Chondrocyte (in vitro differentiated cells): ENCODE data around the gene FABP2. TPM values are rescaled to one million over a fixed set of nuclear protein-coding genes. Genes with fewer than 3 reads are reported as not detected.
"Not testable (repeated sequence)": the region's sequence is repeated elsewhere in the genome, so short reads cannot be mapped to it uniquely, and the experiment has no call there.

ENCODE experiments used
- DNase-seq: peaks from one replicate; pipeline ENCODE4 v3.0.0; 2021; ENCODE audit warnings: mixed read lengths, low spot score
- H3K27ac Mint-ChIP-seq: one replicate; pipeline ENCODE4 v1.8.0; 2021; ENCODE audit warnings: mild to moderate bottlenecking, moderate library complexity, mixed read lengths; ENCODE audit not compliant: unreplicated experiment
- H3K27me3 Mint-ChIP-seq: 2 replicates; pipeline ENCODE4 v1.8.0; 2021; ENCODE audit warnings: low read depth, mixed read lengths
- H3K36me3 Mint-ChIP-seq: 2 replicates; pipeline ENCODE4 v1.8.0; 2021; ENCODE audit warnings: low read depth, mixed read lengths
- H3K4me1 Mint-ChIP-seq: 2 replicates; pipeline ENCODE4 v1.8.0; 2021; ENCODE audit warnings: low read depth, mild to moderate bottlenecking, mixed read lengths
- H3K4me3 Mint-ChIP-seq: one replicate; pipeline ENCODE4 v1.8.0; 2021; ENCODE audit warnings: mild to moderate bottlenecking, moderate library complexity, mixed read lengths; ENCODE audit not compliant: unreplicated experiment
- H3K9me3 Mint-ChIP-seq: 2 replicates; pipeline ENCODE4 v1.8.0; 2021; ENCODE audit warnings: low read depth, mixed read lengths
- total RNA-seq: library from RNA; stranded (reverse); gene quantifications from 3 replicates; pipeline ENCODE4 v1.2.1, GENCODE V29; 2021
- TF ChIP-seq, protein P1 (sequence below): fragments of 200-600 bp; sonication (generic); IDR thresholded peaks from 2 replicates; pipeline ENCODE4 v1.5.0; 2021; ENCODE audit warnings: antibody characterized with exemption, mild to moderate bottlenecking, moderate library complexity

Gene FABP2
- total RNA-seq, 1 donor from 2014 or later, result not detected

DNA sequence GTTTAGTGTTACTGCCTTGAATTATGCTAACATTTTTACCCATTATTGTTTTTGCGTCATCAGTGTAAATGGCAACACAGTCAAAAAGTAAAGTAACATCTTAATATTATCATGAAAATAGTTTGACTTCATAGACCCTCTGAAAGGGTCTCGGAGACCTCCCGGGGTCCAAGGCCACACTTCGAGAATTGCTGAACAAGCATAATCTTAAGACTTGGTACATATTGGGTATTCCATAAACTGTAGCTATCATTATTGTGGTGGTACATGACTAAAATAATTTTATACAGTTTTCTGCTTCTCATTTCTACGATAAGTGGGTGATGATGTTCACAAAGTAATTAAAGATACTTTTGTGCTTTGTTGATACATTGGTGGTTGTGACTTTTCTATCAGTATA lies 32.6 kb downstream of the FABP2 start:
- Mint-ChIP-seq H3K4me1 (peaks cover 21% of the 10 kb centered on the region), H3K36me3 (peaks cover 1% of the 10 kb centered on the region), H3K27me3 (no peaks in the 10 kb centered on the region), H3K4me3 (no peak overlapping the region), H3K9me3 (no peaks in the 10 kb centered on the region), H3K27ac (no peak overlapping the region)
- no peak for DNase-seq
- TF ChIP-seq, protein P1, sequence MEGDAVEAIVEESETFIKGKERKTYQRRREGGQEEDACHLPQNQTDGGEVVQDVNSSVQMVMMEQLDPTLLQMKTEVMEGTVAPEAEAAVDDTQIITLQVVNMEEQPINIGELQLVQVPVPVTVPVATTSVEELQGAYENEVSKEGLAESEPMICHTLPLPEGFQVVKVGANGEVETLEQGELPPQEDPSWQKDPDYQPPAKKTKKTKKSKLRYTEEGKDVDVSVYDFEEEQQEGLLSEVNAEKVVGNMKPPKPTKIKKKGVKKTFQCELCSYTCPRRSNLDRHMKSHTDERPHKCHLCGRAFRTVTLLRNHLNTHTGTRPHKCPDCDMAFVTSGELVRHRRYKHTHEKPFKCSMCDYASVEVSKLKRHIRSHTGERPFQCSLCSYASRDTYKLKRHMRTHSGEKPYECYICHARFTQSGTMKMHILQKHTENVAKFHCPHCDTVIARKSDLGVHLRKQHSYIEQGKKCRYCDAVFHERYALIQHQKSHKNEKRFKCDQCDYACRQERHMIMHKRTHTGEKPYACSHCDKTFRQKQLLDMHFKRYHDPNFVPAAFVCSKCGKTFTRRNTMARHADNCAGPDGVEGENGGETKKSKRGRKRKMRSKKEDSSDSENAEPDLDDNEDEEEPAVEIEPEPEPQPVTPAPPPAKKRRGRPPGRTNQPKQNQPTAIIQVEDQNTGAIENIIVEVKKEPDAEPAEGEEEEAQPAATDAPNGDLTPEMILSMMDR, result no peak

DNA sequence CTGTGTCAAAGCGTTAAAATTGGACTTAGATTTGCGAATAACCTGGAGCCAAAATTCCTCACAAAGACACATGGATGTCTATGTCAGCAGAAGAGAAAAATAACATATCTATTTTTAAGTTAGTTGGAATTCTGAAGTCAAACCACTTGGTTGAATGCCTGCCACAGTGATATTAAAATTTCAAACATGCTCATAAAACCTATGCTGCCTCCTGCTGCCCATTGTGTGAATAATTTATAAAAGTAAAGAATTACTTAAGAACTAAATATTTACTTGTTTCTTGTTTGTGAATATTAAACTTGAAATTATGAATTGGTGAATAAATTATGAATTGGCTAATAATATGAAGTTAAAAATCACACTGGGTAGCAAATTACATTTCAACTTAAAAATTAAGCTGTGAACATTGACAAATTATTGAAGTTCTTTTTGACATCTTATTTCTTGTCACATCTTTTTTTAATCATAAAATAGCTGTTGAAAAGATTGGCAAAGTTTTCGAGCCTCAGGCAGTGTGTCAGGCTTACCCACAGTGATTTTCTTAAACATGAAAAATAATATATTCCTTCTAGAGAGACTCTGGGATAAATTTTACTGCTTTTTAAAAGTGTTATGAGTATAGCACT lies 35.4 kb downstream of the FABP2 start:
- Mint-ChIP-seq H3K27me3 (no peaks in the 10 kb centered on the region), H3K9me3 (no peaks in the 10 kb centered on the region), H3K27ac (peak overlapping the region; percentile 55), H3K4me3 (no peak overlapping the region), H3K4me1 (peaks cover 26% of the 10 kb centered on the region), H3K36me3 (no peaks in the 10 kb centered on the region)
- no peak for DNase-seq
- TF ChIP-seq, protein P1, result peak; percentile 95

DNA sequence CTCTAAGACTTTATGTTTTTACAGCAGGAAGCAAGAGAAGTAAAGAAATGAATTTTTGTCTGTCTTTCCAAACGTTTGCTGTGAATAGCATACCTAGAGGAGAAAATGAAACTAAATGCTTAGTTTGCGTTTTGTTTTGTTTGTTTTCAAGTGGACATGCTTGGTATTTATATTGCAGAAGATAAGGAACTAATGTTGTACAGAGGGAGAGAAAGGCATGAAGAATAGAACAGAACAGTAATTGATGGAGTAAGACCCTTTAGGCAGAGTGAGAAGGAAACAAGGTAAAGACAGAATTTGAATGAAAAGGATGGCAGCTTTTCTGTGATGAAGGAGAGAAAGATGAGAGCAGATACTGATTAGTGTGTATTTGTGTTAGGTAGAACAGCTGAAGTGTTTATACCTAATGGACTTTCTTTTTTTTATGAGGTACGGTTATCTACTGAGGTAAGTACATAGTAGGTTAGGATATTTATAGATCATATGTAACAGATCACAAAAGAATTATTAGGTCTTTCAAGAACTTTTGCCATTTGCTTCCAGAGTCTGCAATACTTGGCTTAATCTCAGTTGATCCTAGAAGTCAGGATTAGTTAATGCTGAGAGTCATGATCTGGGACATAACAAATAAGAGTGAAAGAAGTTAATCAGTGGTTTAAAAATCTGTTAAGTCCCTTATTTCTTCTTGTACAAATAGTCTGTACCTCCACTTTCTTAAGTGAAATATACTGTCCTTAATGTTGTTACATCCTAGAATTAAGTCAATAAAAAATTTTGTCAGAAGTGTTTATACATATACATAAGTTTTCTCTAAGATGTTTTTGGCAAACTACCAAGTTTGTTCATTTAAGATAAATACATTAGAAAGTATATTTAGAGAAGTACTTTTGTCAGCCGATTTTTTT lies 36.8 kb downstream of the FABP2 start:
- no peaks in the 10 kb centered on the region for H3K27me3 Mint-ChIP-seq
- H3K27ac Mint-ChIP-seq, result peak overlapping the region; percentile 67

DNA sequence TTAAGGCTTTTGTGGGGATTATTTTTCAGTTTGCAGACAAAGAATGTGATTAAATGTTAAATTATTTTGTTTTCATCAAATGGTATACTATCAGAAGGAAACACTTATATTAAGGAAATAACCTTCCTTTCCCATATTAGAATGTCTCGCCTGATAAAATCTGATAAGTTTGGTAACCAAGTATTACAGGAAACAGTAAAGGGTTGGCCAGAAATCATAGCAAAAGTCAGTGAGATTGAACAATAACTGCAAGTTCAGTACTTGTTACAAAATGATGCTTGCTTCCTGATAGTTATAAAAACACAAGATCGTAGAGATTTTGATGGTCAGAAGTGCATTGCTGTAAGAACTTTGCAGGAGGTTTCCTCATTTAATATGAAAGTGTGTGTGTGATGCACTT lies 40.5 kb downstream of the FABP2 start:
- no peak overlapping the region for H3K27ac Mint-ChIP-seq
- peaks cover 4% of the 10 kb centered on the region for H3K36me3 Mint-ChIP-seq
- TF ChIP-seq, protein P1, result no peak
- H3K4me1 Mint-ChIP-seq, result peaks cover 24% of the 10 kb centered on the region
- H3K9me3 Mint-ChIP-seq, result no peaks in the 10 kb centered on the region
- no peak for DNase-seq
- no peak overlapping the region for H3K4me3 Mint-ChIP-seq
- H3K27me3 Mint-ChIP-seq, result no peaks in the 10 kb centered on the region

More for the DNA sequence above, 36.8 kb downstream of the FABP2 start:
- Mint-ChIP-seq H3K36me3 (peaks cover under 1% of the 10 kb centered on the region), H3K4me1 (peaks cover 26% of the 10 kb centered on the region), H3K9me3 (no peaks in the 10 kb centered on the region), H3K4me3 (peak overlapping the region; percentile 50)
- TF ChIP-seq, protein P1, result no peak
- no peak for DNase-seq

DNA sequence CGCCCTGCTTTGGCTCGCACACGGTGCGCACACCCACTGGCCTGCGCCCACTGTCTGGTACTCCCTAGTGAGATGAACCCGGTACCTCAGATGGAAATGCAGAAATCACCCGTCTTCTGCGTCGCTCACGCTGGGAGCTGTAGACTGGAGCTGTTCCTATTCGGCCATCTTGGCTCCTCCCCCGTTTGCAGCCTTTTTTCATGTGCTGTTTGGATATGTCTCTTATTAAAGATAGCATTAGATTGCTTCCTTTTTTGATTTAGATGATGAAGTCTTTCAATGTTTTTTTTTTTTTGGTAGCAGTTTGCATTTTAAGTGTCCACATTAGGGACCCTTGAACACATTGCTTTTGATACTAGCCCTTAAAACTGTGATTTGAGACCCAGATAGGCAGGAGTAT lies 42.0 kb downstream of the FABP2 start:
- H3K27me3 Mint-ChIP-seq, H3K36me3 Mint-ChIP-seq, DNase-seq, H3K27ac Mint-ChIP-seq, H3K9me3 Mint-ChIP-seq: not testable (repeated sequence)
- Mint-ChIP-seq H3K4me3 (peak overlapping the region; percentile 21), H3K4me1 (peaks cover 11% of the 10 kb centered on the region)

DNA sequence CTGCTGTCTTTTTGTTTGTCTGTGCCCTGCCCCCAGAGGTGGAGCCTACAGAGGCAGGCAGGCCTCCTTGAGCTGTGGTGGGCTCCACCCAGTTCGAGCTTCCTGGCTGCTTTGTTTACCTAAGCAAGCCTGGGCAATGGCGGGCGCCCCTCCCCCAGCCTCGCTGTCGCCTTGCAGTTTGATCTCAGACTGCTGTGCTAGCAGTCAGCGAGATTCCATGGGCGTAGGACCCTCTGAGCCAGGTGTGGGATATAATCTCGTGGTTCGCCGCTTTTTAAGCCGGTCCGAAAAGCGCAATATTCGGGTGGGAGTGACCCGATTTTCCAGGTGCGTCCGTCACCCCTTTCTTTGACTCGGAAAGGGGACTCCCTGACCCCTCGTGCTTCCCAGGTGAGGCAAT lies 42.4 kb downstream of the FABP2 start:
- H3K4me3 Mint-ChIP-seq, result peak overlapping the region; percentile 21

More for the DNA sequence above, 42.4 kb downstream of the FABP2 start:
- not testable (repeated sequence) for H3K36me3 Mint-ChIP-seq, DNase-seq, H3K9me3 Mint-ChIP-seq, H3K27ac Mint-ChIP-seq, H3K4me1 Mint-ChIP-seq, H3K27me3 Mint-ChIP-seq
